Stimulated activated CD4-positive, alpha-beta T cell treated with anti-CD3 and anti-CD28 coated beads, Interleukin-1b, Interleukin-23, amount 100 ng/mL, for 4 hours (primary cell): ENCODE measurements around the gene ZNF341.

Experiments
- DNase-seq, 2 donors: peaks; one replicate each; pipeline ENCODE4 v3.0.0-alpha.2; 2020; ENCODE audit warnings: low read depth in 2 of 2

Gene ZNF341

DNA sequence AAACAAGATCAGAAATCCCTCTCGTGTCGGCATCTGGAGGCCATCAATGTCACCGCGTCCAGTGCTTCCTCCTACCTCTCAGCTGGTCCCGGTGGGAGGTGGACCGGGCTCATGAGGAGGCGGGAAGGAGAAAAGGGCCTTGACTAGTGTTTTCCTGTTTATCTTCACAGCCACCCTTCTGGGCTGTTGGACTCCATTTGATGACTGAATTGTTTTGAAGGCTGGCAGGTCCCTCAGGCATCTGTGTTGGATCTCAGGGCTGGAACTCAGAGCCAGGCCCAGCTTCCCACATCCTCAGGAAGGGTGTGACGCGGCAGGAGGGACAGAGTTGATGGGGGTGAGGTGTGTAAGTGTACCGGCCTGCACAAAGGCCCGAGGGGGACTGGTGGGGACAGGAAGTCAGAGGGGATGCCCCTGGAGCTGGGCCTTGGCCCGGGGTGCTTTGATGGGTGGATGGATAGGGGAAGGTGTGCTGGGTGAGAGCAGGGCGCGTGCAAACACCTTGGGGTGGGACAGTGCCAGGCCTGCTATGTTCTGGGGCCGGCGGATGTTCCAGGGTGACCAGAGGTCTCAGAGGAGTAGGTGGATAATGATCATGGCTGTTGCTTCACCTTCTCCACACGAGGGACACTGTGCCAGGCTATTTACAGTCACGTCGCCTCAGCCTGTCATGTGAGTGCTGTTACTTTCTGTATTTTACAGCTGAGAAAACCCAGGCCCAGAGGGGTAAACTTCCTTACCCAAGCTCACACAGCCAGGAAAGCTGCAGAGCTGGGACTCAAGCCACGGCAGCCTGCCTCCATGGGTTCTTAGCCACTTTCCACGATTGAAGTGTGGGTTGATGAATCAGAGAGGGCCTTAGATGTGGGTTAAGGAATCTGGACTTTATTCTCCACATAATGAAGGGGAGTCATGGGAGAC, 61.5 kb downstream of the ZNF341 start:
- DNase-seq, result no peak

DNA sequence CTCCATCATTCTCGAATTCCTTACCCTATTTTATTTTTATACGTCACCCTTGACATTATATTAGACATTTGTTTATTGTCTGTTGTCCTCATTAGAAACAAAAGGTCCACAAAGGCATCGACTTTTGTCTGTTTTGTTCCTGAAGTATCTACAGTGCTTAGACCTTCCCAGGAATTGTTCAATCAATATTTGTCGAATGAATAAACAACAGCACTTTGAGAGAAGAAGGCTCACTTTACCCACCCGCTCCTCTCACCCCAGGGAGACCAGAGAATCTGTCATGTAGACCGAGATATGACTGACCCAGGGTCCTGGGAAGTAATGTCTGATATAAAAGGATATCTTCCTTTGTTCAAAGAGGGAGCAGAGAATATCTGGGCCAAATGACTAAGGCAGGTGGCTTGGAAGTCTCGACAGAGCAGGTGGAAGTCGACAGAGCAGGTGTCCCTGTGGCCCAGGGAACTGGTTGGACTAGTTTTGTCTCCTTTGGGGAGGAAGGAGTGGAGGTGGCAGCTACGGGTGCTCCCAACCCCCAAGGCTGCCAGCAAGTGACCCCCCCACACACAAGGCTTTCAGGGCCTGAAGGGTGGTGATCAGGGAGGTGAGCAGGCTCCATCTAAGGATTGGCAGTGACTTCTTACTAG, 64.6 kb downstream of the ZNF341 start:
- no peak for DNase-seq

DNA sequence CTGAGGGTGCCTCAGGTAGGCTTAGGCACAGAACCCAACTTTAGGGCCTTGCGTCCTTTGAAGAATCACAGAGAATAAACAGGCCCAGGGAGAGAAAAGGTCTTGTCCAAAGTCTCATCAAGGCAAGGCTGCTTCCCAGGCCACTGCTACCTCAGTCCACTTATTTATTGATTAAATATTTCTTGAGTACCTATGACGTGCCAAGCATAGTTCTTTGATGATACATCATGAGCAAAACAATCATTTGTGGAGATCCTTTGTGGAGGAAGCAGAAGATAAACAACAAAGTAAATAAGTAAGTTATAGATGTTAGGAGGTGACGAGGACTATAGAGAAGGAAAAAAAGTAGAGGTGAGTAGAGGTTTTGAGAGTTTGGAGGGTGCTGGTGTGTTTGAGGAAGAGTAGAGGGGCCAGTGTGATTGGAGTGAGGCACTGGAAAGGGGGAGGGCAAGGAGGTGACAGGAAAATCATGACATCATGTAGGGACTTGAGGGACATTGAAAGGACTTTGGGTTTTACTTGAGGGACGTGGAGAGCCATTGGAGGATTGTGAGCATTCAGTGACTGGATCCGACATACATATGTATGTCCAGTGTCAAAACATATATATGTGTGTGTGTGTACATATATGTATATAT, 65.2 kb downstream of the ZNF341 start:
- no peak for DNase-seq

DNA sequence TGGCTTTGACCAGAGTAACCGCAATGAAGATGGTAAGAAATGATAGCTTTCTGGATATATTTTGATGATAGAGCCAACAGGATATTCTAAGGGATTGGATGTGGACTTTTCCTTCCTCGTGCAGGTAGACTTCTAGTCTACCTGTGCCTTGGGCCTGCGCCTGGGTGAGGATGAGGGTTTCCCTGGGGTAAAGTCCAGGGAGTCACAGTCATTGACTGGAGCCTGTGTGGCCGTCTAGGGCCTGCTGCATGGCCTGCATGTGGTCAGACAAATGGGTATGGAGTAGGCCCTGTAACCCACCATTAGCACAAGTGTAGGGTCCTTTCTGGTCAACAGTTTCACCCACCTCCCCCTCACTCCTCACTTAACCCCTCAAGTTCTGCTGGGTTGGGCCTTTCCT, 66.6 kb downstream of the ZNF341 start:
- DNase-seq, result no peak

DNA sequence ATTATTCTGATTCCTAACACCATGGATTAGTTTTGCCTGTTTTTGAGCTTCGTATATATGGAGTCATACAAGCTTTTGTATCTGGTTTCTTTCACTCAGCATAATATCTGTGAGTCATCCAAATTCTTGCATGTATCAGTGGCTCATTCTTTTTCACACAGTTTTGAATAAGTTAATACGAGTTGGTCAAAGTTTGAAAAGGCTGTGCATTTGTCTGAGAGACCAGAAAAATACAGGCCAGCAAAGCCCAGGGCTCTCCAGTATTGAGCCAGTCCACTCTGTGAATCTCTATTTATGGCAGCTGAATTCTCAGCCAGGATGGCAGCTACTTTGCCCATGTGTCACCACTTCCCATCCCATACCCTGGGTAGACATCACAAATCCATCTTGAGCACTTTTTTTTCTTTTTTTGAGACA, 72.1 kb downstream of the ZNF341 start:
- no peak for DNase-seq

DNA sequence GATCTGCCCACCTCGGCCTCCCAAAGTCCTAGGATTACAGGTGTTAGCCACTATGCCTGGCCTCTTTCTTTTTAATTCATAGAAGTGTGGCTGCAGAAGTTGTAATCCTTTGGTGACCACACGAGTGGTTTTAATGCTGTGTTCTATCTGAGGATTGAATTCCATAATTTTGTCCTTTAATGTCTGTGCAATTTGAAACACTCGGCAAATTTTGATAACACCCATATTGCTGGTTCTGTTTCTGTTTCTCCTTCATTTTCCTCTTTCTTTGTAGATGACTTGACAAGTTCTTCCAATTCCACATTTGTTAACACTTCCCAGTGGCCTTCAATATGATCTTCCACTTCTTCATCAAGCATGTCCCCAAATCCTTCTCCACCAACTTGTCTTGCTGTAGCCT, 76.6 kb downstream of the ZNF341 start:
- no peak for DNase-seq

DNA sequence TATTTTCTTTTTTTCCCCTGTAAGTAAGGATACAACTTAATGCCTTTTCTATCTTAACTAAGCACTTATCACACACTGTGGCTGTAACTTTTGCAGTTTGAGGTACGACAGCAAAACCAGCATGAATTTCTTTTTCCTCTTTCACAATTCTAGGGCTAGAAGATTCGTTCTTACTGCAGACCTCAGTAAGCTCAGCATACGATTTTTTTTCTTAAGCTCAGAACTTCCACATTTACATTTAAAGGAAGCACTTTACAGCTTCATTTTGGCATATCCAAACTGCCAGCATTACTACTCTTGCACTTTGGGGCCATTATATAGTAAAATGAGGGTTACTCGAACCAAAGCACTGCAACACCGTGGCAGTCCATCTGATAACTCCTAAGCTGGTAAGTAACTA, 78.5 kb downstream of the ZNF341 start:
- no peak for DNase-seq

DNA sequence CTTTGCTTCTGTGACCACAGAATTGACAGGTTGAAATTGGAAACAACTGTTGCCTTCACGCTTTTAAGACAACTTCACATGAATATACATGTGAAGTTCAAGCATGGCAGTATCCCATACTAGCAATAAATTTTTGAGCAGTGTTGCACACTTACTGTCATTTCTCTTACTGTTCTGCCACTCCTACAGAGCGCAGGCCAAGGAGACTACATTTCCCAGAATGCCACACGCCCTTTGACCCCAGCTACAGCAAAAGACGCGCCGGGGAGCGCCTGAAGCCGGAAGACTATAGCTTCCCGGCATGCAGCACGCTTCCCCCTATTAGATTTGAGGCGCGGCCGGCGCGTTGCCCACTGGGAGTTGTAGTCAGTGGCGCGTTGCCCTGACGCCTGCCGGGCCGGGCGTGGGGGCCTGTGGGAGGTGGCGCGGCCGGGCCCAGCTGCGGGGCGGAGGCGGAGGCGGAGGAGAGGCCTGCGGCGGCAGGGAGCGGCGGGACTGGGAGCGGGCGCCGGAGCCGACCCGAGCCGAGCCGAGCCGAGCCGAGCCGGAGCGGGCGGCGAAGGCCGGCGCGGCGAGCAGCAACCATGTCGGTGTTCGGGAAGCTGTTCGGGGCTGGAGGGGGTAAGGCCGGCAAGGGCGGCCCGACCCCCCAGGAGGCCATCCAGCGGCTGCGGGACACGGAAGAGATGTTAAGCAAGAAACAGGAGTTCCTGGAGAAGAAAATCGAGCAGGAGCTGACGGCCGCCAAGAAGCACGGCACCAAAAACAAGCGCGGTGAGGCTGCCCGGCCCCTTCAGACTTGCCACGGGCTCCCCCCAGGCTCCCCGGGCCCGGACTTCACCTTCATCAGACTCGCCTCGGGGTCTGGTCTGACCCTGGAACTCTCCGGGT, 79.3 kb downstream of the ZNF341 start, which contains the start of gene CHMP4B:
TSS of gene CHMP4B (plus strand) at position 464 of the 891 bp plus-strand sequence. CDS start at position 585, 121 bp downstream.
- DNase-seq, result peak; percentile 94 to 96

DNA sequence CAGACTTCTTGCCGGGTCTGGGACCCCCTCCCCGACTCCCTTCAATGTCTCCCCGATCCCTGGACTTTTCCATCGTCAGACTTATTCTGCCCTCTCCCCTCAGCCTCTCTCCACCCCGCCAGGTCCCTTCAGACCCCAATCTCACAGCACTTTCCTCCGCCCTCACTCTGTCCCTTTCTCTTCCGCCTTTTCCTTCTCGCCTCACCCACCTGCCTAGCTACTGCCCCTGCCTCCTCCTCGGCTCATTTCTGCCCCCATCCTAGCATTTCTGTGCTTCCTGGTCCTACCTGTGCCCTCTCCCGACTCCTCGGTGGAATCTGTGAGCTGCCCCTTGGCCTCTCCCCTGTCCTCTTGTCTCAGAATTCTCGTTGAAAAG, 80.0 kb downstream of the ZNF341 start:
- DNase-seq, result no peak

DNA sequence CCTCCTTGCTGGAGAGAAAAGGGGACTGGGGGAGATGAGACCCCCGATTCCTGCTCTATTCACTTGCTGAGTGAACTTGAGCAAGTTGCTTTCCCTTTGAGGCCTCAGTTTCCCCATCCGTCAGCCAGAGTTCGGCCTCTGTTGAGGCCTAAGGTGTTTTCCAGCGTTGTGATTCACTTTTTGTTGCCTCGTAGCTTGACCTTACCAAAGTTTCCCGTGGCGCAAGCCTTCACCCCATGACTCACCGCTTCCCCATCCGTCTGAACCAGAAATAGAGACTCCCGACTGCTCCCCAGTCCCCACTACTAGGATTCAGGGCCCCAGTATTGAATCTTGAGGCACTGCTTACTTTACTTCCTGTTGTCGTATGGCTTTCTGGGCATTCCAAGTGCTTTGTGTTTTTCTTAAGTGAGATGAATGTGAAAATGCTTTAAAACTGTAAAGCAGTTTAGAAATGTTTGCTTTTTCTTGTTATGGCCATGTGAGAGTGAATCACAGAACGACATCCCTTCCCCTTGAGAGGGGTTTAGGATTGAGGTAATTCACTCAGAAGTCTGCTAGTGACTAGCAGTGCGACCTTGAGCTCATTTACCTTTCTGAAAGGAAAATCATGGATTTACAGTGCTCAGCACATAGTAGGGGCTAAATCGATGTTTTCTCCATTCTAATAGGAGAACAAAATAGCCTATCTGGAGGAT, 80.5 kb downstream of the ZNF341 start:
- peak; percentile 6 to 7 for DNase-seq

DNA sequence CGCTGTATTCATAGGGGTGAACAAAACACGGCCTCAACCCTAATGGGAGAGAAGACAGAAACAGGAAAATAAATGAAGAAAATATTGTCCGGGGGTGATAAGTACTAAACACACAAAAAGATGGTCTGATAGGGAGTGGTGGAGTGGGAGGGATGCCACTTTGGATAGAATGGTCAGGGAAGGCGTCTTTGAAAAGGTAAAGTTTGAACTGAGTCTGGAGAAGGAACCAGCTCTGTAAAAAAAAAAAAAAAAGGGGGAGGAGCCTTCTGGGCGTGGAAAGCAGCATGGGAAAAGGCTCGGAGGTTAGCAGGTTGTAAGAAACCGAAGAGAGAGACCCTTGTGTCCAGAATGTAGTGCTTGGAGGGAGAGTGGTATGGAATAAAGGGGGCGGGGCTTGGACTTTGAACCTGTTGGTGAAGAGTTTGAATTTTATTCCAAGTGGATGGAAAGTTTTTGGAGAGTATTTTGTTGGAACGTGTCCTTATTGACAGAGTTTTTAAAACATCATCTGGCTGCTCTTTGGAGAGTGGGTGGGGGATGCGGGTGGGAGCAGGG, 81.2 kb downstream of the ZNF341 start:
- DNase-seq, result no peak

DNA sequence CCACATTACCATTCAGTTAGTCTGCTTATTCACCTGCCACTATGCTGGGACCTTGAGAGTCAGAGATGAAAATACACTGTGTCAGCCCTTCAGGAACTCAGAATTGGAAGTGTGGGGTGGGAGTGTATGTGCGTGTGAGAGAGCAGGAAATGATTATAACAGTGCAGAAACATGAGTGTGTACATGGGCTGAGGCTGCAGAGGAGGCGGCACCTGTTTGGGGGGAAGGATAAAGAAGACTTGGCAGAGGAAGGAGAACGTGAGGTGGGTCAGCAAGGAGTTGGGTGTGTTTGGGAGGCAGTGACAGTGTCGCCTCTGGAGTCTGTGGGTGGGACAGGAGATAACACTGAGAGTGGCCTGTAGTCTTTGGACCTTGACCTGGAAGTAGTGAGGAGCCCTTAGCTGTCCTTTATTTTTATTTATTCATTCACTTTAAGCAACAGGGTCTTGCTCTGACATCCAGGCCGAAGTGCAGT, 82.5 kb downstream of the ZNF341 start:
- DNase-seq, result no peak

DNA sequence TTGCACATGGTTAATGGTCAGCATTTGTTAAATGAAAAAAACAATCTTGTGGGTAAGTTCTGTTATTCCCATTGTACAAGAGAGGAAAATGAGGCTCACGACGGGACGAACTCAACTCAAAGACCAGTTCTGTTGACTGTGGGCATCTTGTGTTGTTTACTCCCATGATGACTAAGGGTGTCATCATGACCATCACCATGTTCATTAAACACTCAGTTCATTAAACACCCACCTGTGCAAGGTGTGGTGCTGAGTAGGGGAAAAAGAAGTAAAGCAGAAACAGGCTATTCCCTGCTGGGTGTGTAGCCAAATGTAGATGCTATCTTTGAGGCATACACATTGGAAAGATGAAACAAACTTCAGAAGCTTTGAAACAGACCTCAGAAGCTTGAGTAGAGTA, 83.9 kb downstream of the ZNF341 start:
- DNase-seq, result no peak

DNA sequence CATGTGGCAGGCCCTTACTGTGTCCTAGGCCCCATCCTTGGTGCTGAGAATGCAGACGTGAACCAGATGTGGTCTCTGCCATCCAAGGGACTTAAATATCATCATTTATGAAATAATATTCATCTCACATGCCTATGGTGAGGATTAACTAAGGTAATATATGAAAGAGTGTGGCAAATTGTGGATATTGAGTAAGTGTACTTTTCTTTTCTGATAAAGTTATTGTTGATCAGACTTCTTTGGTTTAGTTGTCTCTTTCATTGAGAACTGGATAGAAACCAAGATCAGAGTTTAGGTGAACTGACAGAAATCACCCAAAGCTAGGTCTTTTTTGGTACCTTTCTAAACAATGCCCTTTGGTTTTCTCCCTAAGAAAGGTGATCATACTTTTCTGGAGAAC, 84.4 kb downstream of the ZNF341 start:
- DNase-seq, result no peak

DNA sequence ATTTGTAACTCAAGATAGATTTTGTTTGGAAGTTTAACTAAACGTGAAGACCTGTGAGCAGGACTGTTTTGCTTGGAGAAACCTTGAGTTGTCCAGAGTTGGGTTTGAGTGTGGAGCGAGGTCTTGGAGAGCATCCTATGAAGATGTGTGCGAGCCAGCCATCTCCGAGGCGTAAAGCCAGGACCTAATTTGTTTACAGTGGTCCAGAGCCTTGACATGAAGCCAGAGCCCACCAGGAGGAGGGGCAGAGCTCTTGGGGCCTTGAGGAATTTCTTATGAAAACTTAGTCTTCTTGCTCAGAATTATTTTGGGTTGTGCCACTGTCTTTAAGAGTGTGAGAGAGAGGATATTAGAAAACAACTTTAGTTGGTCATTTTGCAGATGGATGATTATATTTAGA, 85.6 kb downstream of the ZNF341 start:
- no peak for DNase-seq

DNA sequence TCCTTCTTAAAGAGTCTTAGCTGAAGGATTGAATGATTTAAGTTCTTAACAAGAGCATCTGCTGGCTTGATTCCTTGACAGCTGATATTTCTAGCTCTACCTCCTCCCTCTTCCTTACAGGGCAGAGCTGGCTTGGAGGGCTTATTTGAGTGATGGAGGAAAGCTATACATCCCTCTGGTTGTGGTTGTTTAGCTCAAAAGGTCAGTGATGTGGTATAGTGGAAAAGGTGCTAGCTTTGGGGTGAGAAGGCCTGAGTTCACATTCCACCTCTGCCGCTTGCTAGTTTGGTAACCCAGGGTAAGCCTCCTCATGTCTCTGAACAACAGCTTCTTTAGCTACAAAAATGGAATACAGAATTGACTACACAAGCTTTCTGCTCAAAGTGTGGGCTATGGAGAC, 87.7 kb downstream of the ZNF341 start:
- no peak for DNase-seq

DNA sequence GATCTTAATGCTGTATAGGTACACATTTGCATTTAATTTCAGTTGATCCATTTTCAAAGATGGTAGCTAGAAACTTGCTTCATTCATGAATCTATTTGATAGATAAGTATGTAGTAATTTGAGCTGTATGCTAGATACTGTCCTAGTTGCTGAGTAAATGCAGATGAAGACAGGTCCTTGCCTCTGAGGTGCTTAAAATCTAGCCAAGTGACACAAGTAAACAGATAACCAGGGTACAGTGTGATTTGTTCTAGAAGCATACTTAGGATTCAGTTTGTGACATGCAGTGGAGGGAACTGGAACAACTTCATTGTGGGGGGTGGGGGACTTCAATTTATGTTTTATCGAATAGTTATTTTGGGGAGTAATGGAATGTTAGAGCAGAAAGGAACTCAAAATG, 88.6 kb downstream of the ZNF341 start:
- DNase-seq, result no peak

DNA sequence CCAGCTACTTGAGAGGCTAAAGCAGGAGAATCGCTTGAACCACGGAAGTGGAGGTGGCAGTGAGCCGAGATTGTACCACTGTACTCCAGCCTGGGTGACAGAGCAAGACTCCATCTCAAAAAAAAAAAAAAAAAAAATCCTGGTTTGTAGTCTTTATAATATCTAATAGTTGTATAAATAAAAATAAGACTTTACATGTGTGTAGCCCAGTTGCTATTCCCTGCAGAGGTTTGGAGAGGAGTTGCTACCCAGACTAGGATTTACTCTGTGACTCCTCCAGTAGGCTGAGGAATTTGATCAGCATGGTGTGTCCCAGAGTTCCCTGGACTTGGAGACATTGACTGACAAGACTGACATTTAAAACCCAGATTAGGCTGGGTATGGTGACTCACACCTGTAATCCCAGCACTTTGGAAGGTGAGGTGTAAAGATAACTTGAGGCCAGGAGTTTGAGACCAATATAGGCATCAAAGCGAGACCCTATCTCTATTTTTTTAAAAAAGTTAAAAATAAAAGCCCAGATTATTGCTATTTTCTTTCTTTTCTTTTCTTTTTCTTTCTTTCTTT, 89.6 kb downstream of the ZNF341 start:
- DNase-seq, result no peak

DNA sequence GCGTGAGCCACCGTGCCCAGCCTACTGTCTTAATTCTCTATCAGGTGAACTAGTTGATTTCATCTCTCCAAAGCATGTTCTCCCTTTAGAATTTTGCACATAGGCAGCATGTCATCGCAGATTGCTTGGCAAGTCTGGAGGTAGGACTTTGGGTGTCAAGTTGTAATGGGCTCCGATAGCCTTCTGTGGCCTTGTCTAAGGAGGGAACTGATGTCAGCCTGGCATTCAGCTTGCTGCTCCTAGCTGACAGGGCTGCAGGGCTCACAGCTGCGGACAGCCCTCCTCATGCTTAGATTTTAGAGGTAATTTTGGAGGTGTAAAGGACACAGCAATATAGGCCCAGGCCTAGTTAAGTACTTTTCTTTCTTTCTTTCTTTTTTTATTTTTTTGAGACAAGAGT, 90.6 kb downstream of the ZNF341 start:
- no peak for DNase-seq

DNA sequence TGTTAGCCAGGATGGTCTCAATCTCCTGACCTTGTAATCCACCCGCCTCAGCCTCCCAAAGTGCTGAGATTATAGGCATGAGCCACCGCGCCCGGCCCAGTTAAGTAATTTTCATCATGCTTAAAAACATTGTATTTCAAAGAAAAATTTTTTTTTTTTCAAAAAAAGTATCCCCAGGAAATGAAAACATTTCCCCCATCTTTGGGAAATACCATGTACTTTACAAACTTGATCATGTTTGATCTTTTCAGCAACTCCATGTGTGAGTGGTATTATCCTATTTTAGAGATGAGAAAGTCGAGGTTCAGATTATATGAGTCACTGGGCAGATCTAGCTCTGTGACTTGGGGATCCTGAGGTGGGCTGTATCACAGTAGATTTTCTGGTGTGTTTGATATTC, 91.2 kb downstream of the ZNF341 start:
- DNase-seq, result no peak
